ENCODE results near the gene ANK3. TPM values are rescaled to one million over a fixed set of nuclear protein-coding genes. Genes with fewer than 3 reads are reported as not detected.

Gene ANK3
- total RNA-seq, 4 donors from 2014 or later: 34.8 to 91.3 (median 56.7) TPM

GRCh38 chr10:60387531-60387930 is 2.1 kb downstream of the ANK3 start:
- DNase-seq: no peak
- Histone ChIP-seq H3K27me3 (no peaks in the 10 kb centered on the region), H3K36me3 (no peaks in the 10 kb centered on the region), H3K4me3 (no peak overlapping the region), H3K4me1 (no peaks in the 10 kb centered on the region), H3K27ac (no peak overlapping the region), H3K9me3 (no peaks in the 10 kb centered on the region)
- TF ChIP-seq CTCF (IDR thresholded peaks at IDR 0.05): no peak
- TF ChIP-seq POLR2A (IDR thresholded peaks at IDR 0.05): no peak
- intact Hi-C loops (cut with DNase I; ENCODE audit: low total_unique reads): no loop called here

GRCh38 chr10:60385399-60385738 is 4.3 kb downstream of the ANK3 start:
- Histone ChIP-seq H3K27me3 (no peaks in the 10 kb centered on the region), H3K4me1 (no peaks in the 10 kb centered on the region), H3K36me3 (no peaks in the 10 kb centered on the region), H3K4me3 (no peak overlapping the region), H3K9me3 (no peaks in the 10 kb centered on the region), H3K27ac (no peak overlapping the region)
- TF ChIP-seq POLR2A (IDR thresholded peaks at IDR 0.05): no peak
- no peak for TF ChIP-seq CTCF (IDR thresholded peaks at IDR 0.05)
- DNase-seq: no peak
- intact Hi-C loops (cut with DNase I; ENCODE audit: low total_unique reads): no loop called here

GRCh38 chr10:60384708-60385398 is 4.8 kb downstream of the ANK3 start:
- TF ChIP-seq POLR2A (IDR thresholded peaks at IDR 0.05) (no peak), CTCF (IDR thresholded peaks at IDR 0.05) (no peak)
- no peaks in the 10 kb centered on the region for H3K27me3 ChIP-seq
- no peaks in the 10 kb centered on the region for H3K36me3 ChIP-seq
- no peaks in the 10 kb centered on the region for H3K4me1 ChIP-seq
- no peak overlapping the region for H3K27ac ChIP-seq
- no peak overlapping the region for H3K4me3 ChIP-seq
- intact Hi-C loops (cut with DNase I; ENCODE audit: low total_unique reads): no loop called here
- DNase-seq: no peak
- no peaks in the 10 kb centered on the region for H3K9me3 ChIP-seq

- H3K36me3 ChIP-seq: no peaks in the 10 kb centered on the region
- TF ChIP-seq POLR2A (IDR thresholded peaks at IDR 0.05): no peak
- TF ChIP-seq CTCF (IDR thresholded peaks at IDR 0.05): no peak
- H3K27me3 ChIP-seq: no peaks in the 10 kb centered on the region
- DNase-seq: no peak
- intact Hi-C loops (cut with DNase I; ENCODE audit: low total_unique reads): no loop called here
- no peak overlapping the region for H3K27ac ChIP-seq
- H3K4me3 ChIP-seq: no peak overlapping the region
- H3K9me3 ChIP-seq: no peaks in the 10 kb centered on the region
- H3K4me1 ChIP-seq: no peaks in the 10 kb centered on the region
Measured at GRCh38 chr10:60384011-60384410, 5.7 kb downstream of the ANK3 start.

- H3K27me3 ChIP-seq: no peaks in the 10 kb centered on the region
- H3K27ac ChIP-seq: no peak overlapping the region
- no peaks in the 10 kb centered on the region for H3K9me3 ChIP-seq
- no peaks in the 10 kb centered on the region for H3K36me3 ChIP-seq
- no peaks in the 10 kb centered on the region for H3K4me1 ChIP-seq
- intact Hi-C loops (cut with DNase I; ENCODE audit: low total_unique reads): no loop called here
- no peak for TF ChIP-seq CTCF (IDR thresholded peaks at IDR 0.05)
- H3K4me3 ChIP-seq: no peak overlapping the region
- no peak for DNase-seq
Measured at GRCh38 chr10:60382946-60383681, 6.6 kb downstream of the ANK3 start.

All from uterus (tissue), 4 donors.